IPS-NIHi7 (cell line): ENCODE measurements around the gene SAPCD1.
A peak's percentile ranks its signal among the peaks of the same experiment; 100 is the strongest.
"Not testable (repeated sequence)": the region's sequence is repeated elsewhere in the genome, so short reads cannot be mapped to it uniquely, and the experiment has no call there.

Experiments
- DNase-seq: peaks from one replicate; pipeline ENCODE4 v3.0.0; 2012; ENCODE audit warnings: mixed read lengths; ENCODE audit errors: extremely low spot score

Gene SAPCD1

DNA sequence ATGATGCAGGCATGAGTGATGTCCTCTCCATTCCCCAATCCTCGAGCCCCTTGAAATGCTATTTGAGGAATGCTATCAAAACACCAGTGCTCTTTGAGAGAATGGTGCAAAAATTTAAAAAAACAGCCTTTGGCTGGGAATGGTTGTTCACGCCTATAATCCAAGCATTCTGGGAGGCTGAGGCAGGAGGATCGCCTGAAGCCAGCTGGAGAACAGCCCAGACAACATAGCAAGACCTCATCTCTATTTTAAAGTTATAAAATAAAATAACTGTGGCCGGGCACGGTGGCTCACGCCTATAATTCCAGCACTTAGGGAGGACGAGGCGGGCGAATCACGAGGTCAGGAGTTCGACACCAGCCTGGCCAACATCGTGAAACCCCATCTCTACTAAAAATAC is 37.3 kb downstream of the SAPCD1 start:
- no peak for DNase-seq

DNA sequence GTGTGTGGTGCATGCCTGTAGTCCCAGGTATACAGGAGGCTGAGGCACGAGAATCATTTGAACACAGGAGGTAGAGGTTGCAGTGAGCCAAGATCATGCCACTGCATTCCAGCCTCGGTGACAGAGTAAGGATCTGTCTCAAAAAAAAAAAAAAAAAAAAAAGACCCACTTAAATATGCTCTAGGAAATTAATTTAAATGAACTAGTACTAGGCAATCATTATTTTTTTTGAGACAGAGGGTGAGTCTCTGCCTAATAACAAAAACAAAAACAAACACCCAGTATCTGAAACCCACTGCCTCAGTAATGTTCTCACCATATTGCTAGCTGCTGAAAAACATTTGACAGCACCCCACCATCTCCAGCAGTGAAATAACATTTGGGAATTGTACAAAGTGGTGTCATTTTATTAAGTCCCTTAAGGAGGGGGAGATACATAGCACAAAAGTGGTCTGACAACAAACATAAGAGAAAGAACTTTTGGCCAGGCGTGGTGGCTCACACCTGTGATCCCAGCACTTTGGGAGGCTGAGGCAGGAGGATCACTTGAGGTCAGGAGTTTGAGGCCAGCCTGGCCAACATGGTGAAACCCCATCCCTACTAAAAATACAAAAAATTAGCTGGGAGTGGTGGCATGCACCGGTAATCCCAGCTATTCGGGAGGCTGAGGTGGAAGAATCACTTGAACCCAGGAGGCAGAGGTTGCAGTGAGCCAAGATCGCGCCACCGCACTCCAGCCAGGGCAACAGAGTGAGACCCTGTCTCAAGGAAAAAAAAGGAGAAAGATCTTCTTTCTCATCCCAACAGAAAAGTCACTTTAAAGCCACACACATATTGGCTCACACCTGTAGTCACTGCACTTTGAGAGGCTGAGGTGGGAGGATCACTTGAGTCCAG is 38.8 kb downstream of the SAPCD1 start:
- not testable (repeated sequence) for DNase-seq

DNA sequence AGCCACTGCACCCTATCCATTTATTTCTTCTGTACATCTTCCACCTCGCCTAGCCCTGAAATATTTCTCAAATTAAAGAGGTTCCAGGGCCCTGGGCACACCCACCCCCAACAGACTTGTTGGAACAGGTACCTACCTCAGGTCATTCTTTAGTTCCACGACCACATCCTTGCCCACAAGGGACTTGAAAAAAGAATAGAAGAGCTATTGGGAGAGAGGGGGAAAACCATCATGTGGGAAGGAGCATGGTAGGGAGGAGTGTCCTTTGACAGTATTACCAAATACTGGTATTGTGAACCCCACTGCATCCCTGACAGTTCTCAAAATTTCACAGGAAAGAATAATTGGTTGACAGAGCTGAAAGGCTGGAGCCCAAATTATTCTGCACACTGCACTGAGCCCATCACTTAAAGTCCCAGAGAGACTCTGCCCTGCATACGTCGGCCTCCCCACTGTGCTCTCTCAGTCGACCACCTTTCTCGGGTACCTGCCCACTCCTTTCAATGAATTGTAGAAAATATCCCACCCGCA is 43.5 kb downstream of the SAPCD1 start:
- DNase-seq = no peak

DNA sequence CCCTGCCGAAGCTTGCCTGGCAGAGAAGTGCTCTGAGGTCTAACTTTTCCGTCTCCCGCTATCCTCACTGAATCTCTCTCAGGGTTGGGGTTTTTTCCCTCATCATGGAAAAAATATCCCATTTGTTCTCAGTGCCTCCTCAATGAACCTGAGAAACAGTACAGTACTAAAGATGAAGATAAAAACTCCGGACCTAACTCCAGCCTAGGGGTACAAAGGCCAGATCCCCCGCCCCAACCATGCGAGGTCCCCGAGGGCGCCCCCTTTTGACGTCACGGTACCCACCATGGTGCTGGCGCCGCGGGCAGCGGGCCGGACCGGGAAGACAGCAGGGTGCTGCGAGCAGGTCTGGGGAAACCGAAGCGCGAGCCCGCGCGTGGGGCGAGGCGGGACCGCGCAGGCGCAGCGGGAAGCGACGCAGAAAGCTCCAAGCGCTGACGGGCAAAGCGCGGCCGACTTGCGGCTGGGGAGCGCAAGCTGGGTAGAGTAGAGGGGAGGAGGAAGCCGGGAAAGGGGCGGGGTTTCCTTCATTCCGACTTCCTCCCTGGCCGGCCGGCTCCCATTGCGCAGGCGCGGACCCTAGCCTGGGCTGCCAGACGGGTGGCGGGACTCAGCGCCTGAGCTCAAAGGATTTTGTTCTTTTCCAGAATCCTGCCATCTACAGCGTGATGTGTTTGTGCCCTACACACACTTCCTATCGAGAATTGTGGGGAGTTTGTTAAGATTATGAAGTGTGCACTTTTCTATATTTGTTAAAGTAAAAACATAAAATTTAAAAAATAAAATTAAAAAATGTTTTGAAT is 44.2 kb downstream of the SAPCD1 start, which contains the start of gene LSM2:
Gene LSM2 (minus strand): TSS at position 497 of the 803 bp plus-strand sequence. CDS start 209 bp downstream, at position 288.
- DNase-seq = peak; percentile 99

DNA sequence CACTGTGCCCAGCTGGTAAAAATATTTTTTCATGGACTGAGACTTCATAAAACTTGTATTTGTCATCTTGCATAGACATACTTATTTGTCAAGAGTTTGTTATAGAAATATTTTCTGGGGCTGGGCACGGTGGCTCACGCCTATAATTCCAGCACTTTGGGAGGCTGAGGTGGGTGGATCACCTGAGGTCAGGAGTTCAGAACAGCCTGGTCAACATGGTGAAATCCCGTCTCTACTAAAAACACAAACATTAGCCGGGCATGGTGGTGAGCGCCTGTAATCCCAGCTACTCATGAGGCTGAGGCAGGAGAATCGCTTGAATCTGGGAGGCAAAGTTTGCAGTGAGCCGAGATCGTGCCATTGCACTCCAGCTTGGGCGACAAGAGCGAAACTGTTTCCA is 46.1 kb downstream of the SAPCD1 start:
- not testable (repeated sequence) for DNase-seq

DNA sequence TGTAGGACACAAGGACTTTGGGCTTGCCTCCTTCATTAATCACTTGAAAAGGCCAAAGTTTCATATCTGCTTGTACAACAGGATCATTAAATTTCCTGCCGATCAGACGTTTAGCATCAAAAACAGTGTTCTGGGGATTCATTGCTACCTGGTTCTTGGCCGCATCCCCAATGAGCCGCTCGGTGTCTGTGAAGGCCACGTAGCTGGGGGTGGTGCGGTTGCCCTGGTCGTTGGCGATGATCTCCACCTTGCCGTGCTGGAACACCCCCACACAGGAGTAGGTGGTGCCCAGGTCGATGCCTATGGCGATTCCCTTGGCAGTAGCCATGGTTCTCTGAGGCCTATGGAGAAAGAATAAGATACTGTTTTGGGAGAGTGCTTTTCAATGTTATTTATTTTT is 49.2 kb downstream of the SAPCD1 start:
- no peak for DNase-seq

DNA sequence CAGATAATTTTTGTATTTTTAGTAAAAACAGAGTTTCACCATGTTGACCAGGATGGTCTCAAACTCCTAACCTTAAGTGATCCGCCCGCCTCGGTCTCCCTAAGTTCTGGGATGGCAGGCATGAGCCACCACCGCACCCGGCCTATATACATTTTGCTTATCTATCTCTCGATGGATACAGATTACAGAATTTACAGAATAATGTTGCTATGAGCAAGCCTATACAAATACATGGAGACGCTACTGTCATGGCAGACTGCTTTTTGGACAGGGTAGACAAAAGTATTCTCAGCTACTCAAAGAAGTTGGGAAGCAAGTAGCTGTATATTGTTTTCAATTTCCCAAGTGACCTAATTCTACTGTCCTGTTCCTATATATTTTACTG is 51.0 kb downstream of the SAPCD1 start:
- no peak for DNase-seq
